ENCODE data around the gene CIDEB.

CIDEB gene

DNA sequence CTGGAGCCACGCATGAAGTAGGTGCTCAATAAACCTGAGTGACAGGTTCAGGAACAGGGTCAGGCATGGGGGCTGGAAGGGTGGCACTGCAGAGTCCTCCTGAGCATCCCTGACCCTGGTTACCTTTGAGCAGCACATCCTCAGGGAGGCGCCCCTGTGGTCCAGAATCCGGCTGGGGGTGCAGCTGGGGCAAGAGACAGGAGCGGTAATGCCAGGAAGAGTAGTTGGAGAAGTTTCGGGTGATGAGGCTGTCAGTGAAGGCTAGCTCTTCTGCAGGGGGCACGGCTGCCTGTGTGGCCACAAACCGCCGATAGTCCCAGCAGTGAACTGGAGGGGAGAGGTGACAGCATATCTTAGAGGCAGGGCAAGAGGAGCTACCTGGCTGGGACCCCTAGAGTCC lies 38.4 kb downstream of the CIDEB start:
- no peak for DNase-seq (ENCODE audit: low spot score)

DNA sequence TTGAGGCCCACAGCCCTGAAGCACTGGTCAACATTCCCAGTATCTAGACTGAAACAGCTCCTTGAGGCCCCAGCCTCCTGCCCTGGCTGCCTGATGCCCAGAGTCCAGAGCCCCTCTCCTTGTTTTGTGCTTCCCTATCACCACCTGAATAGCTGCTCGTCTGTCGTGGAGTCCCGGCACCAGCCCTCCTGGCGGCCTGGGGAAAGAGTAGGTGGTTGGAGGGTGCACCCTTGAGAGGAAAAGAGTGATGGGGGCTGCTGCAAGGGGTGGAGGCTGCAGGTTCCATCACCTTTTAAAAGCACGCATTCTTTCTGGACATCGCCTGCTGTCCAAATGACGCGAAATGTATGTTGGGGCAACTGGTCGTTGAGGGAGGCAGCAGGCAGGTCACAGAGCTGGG lies 39.6 kb downstream of the CIDEB start:
- DNase-seq (ENCODE audit: low spot score), result no peak

- no peak for DNase-seq (ENCODE audit: low spot score)
Observed at GRCh38 chr14:24267516-24267915, 40.3 kb downstream of the CIDEB start.

DNA sequence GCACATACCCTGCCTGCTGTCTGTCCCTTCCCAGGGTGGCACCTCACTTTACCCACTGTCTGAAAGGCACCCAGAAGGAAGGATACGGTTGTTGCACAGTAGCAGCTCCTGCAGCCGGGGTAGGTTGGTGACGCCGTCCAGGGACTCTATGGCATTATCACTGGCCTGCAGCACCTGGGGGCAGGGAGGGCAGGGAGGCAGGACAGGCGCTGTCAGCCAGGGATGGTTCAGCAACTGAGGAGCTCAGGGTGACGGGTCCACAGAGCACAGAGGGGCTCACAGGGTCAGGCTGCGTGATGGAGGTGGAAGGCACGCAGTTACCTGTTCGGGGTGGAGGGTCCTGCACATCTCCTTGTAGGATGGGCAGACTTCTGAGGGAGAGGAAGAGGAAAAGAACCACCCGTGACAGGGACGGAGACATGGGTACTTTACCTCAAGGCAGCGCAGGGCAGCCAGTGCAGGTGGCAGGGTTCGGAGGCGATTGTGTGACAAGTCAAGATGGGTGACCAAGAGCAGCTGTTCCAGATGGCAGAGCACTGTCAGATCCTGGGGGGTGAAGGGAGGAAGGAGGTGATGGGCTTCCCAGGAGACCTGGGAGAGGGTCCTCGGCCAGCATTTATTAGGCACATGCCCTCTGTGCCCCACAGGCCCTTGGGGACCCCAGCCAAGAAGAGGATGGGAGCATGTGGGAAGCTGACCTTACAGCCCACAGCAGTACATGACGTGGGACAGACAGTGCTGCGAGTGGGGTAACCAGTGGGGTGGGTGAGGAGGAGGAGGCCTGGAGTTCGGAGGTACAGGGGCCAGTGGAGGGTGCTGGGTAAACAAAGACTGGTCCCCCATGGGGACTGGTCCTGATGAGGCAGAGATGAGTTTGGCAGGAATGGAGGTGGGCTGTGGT lies 41.2 kb downstream of the CIDEB start:
- no peak for DNase-seq (ENCODE audit: low spot score)

- no peak for DNase-seq (ENCODE audit: low spot score)
Observed at GRCh38 chr14:24264298-24264697, 43.5 kb downstream of the CIDEB start.

DNA sequence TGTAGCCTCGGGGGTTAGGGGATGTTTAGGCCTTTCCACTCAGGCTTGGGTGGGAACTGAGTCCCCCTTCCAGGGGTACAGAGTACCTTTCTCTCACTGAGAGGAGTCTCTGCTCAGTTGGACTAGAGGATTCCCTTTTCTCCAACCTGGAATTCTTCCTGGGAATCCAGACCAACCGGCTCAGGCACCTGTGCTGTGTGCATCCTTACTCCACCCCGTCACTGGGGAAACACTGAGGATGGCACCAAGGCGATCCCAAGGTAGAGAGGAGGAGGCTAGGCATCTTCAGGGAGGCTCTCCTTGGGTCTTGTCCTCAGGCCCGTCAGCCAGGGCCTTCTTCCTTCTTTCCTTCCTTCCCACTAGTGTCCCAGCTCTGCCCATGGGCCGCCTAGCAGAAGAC lies 43.9 kb downstream of the CIDEB start:
- DNase-seq (ENCODE audit: low spot score), result no peak

DNA sequence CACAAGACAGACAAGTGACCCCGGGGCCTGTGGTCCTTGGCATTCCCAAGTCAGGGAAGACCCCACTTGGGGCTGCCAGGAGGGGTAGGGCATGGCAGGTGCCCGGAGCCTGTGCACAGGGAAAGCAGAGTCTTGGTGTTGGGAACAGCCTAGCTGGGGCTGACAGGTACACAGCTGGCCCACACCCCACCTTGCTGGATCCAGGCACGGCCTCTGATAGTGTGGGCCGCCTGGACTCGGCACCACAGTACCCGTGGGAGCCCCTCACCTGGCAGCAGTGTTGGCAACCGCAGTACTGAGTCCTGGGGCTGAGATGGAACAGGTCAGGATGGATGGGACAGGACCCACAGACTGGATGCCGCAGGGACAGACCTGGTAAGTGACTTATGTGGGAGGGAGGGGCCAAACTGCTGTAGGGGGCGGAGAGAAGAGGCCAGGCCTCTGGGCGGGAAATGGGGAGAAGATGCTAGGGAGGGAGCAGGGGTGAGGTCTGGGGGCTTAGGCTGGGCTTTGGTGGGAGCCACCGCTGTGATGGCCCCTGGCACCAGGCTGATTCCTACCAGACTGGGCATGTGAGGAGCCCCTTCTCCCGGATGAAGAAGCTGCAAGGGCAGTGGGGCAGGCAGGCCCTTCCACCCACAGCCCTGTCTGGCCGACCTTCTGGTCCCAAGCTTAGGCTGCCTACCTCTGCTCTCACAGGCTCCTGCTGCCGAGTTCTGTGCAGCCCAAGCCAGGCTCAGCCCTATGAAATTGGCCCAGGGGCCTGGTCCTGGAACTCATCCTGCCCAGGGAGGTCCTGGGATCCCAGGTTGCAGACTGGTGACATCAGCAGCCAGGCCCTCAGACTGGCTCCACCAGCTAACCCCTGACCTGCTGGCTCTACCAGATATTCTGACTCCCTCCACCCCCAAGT lies 44.7 kb downstream of the CIDEB start, which contains the start of gene TGM1:
TGM1 (minus strand) TSS at position 357 of the 913 bp plus-strand sequence. CDS start 825 bp downstream, outside the sequence.
- no peak for DNase-seq (ENCODE audit: low spot score)

DNA sequence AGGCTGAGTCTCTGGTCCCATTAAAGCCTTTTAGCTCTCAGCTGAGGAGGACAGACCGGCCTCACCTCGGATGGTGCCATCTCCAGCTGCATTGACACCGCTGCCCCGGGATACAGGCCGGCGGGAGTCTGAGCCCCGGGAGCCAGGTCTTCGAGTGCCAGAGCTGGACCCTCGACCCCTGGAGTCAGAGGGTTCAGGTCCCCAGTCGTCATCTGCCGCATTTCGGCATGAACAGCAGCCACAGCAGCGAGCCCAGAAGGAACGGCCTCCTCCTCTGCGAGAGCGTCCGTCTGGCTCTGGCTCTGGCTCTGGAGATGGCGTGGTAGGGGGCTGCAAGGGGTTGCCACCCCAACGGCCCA lies 45.8 kb downstream of the CIDEB start:
- DNase-seq (ENCODE audit: low spot score), result no peak

DNA sequence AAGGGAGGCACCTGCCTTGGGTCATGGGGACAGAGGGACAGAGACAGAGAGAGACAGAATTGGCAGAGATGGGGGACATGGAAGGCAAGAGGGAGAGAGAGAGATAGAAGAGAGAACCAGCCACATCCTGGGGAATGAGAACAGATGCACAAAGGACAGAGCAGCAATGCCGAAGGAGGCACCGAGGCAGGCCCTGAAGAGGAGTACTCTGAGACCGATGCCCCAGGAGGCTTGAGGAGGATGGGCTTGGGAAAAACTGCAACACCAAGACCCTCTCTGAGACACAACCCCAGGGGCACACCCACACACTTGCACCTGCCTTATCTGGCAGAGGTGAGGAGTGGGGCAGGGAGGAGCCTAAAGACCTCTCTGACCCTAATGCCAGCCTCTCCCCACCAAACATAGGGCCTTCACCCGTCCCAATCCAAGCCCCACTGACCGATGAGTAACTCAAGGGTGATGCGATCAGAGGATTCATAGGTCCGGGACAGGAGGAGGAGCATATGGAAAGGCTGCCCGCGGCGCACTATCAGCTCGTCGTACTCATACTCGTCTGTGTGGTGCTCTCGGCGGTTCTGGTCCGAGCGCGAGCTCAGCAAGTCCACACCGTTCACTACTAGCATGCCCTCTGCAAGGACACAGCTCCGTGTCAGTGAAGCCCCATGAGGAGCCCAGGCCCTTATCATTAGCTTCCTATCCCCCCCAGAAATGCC lies 46.4 kb downstream of the CIDEB start:
- no peak for DNase-seq (ENCODE audit: low spot score)

GRCh38 chr14:24260780-24261157 lies 47.0 kb downstream of the CIDEB start:
- no peak for DNase-seq (ENCODE audit: low spot score)

DNA sequence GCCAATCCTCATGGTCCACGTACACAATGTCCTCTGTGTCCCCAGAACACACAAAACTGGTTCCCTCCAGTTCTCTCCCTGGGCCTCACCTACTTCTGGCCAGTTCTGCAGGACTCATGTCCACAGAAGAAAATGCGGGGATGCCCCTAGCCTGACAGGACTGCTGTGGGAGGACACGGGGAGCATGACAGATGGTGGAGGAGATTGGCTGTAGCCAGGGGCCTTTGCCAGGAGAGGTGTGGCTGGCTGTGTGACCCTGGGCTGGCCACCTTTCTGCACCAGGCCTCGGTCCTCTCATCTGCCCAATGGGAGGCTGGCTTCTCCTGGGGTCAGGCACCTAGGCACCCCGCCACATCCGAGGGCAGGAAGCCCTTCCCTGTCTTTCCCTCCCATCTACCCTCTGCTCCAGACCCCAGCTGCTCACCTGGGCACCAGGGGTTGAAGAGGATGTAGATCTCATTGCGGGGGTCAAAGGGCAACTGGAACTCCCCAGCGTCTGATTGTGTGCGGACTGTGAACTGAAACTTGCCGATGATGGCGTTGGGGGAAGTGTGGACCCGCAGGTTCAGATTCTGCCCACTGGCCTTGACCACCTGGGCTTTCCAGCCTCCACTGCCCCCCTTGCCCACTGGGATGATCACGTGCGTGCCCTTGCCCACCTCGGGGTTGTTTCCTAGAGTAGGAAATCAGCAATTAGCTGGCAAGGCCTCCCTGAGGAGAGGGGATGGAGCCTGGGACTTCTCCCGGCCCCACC lies 47.6 kb downstream of the CIDEB start:
- no peak for DNase-seq (ENCODE audit: low spot score)

GRCh38 chr14:24259282-24260025 lies 48.3 kb downstream of the CIDEB start:
- no peak for DNase-seq (ENCODE audit: low spot score)

DNA sequence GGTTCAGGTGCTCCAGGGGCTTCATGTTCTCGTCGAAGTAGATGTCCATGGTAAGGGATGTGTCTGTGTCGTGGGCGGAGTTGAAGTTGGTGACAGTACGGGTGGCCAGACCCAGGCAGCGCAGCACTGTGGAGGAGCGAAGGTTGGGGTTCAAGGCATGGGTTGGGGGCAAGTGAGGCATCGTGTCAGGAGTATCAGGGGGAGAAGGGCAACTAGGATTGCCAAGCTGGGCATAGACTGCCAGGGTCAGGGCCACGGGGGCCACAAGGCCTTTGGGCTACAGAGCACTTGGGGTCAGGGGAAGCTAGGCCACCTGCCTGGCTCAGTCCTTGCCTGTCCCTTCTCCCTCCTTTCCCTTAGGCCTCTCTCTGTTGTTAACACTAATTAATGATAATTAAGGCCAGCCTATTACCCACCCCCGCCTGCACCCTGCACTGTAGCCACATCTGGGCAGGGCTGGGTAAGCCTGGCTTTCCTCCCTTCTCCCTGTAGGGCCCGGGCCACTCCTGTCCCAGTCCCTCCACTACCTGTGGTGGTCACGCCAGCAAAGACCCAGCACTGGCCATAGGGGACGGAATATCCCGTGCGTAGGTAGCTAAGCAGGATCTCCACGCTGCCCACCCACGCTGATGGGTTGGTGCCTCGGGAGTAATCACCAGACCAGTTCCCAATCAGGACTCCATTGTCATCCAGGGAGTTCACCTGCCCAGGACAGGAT lies 49.1 kb downstream of the CIDEB start:
- no peak for DNase-seq (ENCODE audit: low spot score)

- no peak for DNase-seq (ENCODE audit: low spot score)
Observed at GRCh38 chr14:24258119-24258518, 49.7 kb downstream of the CIDEB start.

DNA sequence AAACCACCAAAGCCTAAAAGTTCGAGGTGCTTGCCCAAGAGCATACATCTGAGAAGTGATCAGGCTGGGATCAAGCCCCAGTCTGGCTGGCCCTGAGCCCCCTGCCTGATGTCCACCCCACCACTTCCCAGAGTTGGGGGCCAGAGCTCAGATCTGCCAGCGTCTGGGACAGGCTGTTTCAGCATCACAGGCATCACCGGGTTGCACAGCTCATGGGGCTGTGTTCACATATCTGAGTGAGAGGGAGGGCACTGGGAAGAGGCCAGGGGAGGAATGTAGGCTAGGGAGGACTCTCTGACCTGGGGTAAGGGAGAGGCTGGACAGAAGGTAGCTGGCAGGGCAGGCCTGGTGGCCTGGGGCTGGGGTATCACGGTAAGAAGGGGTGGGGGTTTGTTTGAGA lies 50.8 kb downstream of the CIDEB start:
- DNase-seq (ENCODE audit: low spot score), result no peak

- DNase-seq (ENCODE audit: low spot score), result no peak
Observed at GRCh38 chr14:24255931-24256711, 51.7 kb downstream of the CIDEB start.

DNA sequence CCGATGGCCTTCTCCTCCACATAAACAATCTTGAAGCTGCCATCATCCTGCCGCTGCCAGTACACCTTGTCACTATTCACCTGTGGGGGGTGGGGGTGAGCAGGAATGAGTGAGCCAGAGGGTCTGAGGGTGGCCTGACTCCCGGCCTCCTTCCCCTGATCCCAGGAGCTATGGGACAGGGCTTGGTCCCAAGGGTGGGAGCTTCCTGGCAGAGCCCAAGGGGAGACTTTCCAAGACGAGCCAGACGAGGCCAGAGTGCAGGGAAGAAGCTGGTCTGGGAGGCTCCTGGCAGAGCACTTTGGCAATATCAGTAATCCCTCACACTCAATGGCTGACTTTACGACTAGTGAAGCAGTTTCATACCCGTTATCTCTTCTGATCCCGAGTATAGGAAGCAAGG lies 52.3 kb downstream of the CIDEB start:
- DNase-seq (ENCODE audit: low spot score), result no peak
